ENCODE measurements around the gene PARD3.

- TF ChIP-seq CTCF (IDR thresholded peaks at IDR 0.05; ENCODE audit: insufficient read depth, low read length, poor library complexity, severe bottlenecking): no peak
- no peak for TF ChIP-seq EZH2phosphoT487 (conservative IDR thresholded peaks at IDR 0.05; ENCODE audit: low read length)
Observed at GRCh38 chr10:34845070-34845469, 30.0 kb upstream of the PARD3 start.
